Parathyroid adenoma (tissue), 2 donors: ENCODE data around the gene SRGAP3.

Experiments used
- H2AFZ ChIP-seq: fragments of 300-600 bp; sonication (generic); one replicate; pipeline ENCODE4 v1.7.0; 2017; ENCODE audit warnings: antibody characterized with exemption, mild to moderate bottlenecking
- H3K27ac ChIP-seq: fragments of 300-600 bp; sonication (generic); one replicate; pipeline ENCODE4 v1.7.0; 2017
- H3K27me3 ChIP-seq: fragments of 300-600 bp; sonication (generic); one replicate; pipeline ENCODE4 v1.7.0; 2017; ENCODE audit warnings: low read length; ENCODE audit not compliant: control insufficient read depth, insufficient read depth
- H3K36me3 ChIP-seq: fragments of 300-600 bp; sonication (generic); one replicate; pipeline ENCODE4 v1.7.0; 2017; ENCODE audit warnings: low read length; ENCODE audit not compliant: control insufficient read depth, insufficient read depth
- H3K4me1 ChIP-seq: fragments of 300-600 bp; sonication (generic); one replicate; pipeline ENCODE4 v1.7.0; 2017; ENCODE audit warnings: control low read depth
- H3K4me2 ChIP-seq: fragments of 300-600 bp; sonication (generic); one replicate; pipeline ENCODE4 v1.7.0; 2017; ENCODE audit warnings: low read length
- H3K4me3 ChIP-seq: fragments of 300-600 bp; sonication (generic); one replicate; pipeline ENCODE4 v1.7.0; 2017; ENCODE audit warnings: low read depth, low read length
- H3K79me2 ChIP-seq: fragments of 300-600 bp; sonication (generic); one replicate; pipeline ENCODE4 v1.7.0; 2017; ENCODE audit warnings: control low read depth
- H3K9ac ChIP-seq: fragments of 300-600 bp; sonication (generic); one replicate; pipeline ENCODE4 v1.7.0; 2017; ENCODE audit warnings: mild to moderate bottlenecking
- H3K9me3 ChIP-seq: fragments of 300-600 bp; sonication (generic); one replicate; pipeline ENCODE4 v1.7.0; 2017; ENCODE audit warnings: low read length; ENCODE audit not compliant: control insufficient read depth
- CTCF ChIP-seq: fragments of 300-600 bp; sonication (generic); IDR thresholded peaks from one replicate; pipeline ENCODE4 v1.7.0; 2017; ENCODE audit warnings: antibody characterized with exemption, mild to moderate bottlenecking
- donor health status: primary hyperparathyroidism.

Gene SRGAP3

GRCh38 chr3:8983026-8983425 lies 266.4 kb downstream of the SRGAP3 start:
- Histone ChIP-seq H2AFZ (no peak overlapping the region), H3K9ac (no peak overlapping the region), H3K27me3 (no peaks in the 10 kb centered on the region), H3K27ac (no peak overlapping the region), H3K4me3 (no peak overlapping the region), H3K36me3 (no peaks in the 10 kb centered on the region), H3K79me2 (no peaks in the 10 kb centered on the region), H3K4me1 (no peaks in the 10 kb centered on the region), H3K4me2 (no peak overlapping the region), H3K9me3 (no peaks in the 10 kb centered on the region)
- no peak for TF ChIP-seq CTCF

- TF ChIP-seq CTCF = no peak
- no peaks in the 10 kb centered on the region for H3K9me3 ChIP-seq
- no peak overlapping the region for H3K9ac ChIP-seq
- H3K4me3 ChIP-seq = no peak overlapping the region
- no peak overlapping the region for H3K27ac ChIP-seq
- no peaks in the 10 kb centered on the region for H3K27me3 ChIP-seq
- no peaks in the 10 kb centered on the region for H3K4me1 ChIP-seq
- no peaks in the 10 kb centered on the region for H3K36me3 ChIP-seq
- H3K4me2 ChIP-seq = no peak overlapping the region
- no peak overlapping the region for H2AFZ ChIP-seq
- H3K79me2 ChIP-seq = no peaks in the 10 kb centered on the region
Measured at GRCh38 chr3:8982509-8982908, 266.9 kb downstream of the SRGAP3 start.

GRCh38 chr3:8981700-8982099 lies 267.7 kb downstream of the SRGAP3 start:
- Histone ChIP-seq H3K9me3 (no peaks in the 10 kb centered on the region), H3K4me2 (no peak overlapping the region), H3K27me3 (no peaks in the 10 kb centered on the region), H3K9ac (no peak overlapping the region), H3K79me2 (no peaks in the 10 kb centered on the region), H3K4me1 (no peaks in the 10 kb centered on the region), H3K36me3 (no peaks in the 10 kb centered on the region), H3K4me3 (no peak overlapping the region), H2AFZ (no peak overlapping the region), H3K27ac (no peak overlapping the region)
- no peak for TF ChIP-seq CTCF

- no peak overlapping the region for H3K4me3 ChIP-seq
Measured at GRCh38 chr3:8981296-8981695, 268.1 kb downstream of the SRGAP3 start.

More at GRCh38 chr3:8981296-8981695, 268.1 kb downstream of the SRGAP3 start:
- Histone ChIP-seq H3K27me3 (no peaks in the 10 kb centered on the region), H3K9ac (no peak overlapping the region), H3K4me1 (no peaks in the 10 kb centered on the region), H3K9me3 (no peaks in the 10 kb centered on the region), H2AFZ (no peak overlapping the region), H3K79me2 (no peaks in the 10 kb centered on the region), H3K4me2 (no peak overlapping the region), H3K36me3 (no peaks in the 10 kb centered on the region), H3K27ac (no peak overlapping the region)
- TF ChIP-seq CTCF = no peak
